HEK293T (cell line): ENCODE measurements around the gene ANKS6.

ENCODE experiments used
- CTCF ChIA-PET: fragments of 350-600 bp; formaldehyde crosslinking; extraction: SDS; loops from one replicate; lab custom pipeline; 2021; ENCODE audit warnings: antibody characterized with exemption, inconsistent platforms; lab: Yijun Ruan, JAX
- POLR2A ChIA-PET: fragments of 350-600 bp; formaldehyde crosslinking; extraction: SDS; loops from one replicate; lab custom pipeline; 2020; ENCODE audit warnings: antibody characterized with exemption, inconsistent platforms; lab: Yijun Ruan, JAX
- DNase-seq: peaks from one replicate; pipeline ENCODE4 v3.0.0; 2012; ENCODE audit warnings: mixed read lengths; ENCODE audit errors: extremely low spot score
- ARNT ChIP-seq: fragments of 450-650 bp; IDR thresholded peaks from 2 replicates; pipeline ENCODE4 v1.6.1; 2017; ENCODE audit warnings: mild to moderate bottlenecking
- BHLHE40 ChIP-seq: fragments of 450-650 bp; IDR thresholded peaks from 2 replicates; pipeline ENCODE4 v1.6.1; 2016; ENCODE audit warnings: mild to moderate bottlenecking, moderate library complexity, borderline replicate concordance
- CTBP1 ChIP-seq: fragments of 450-650 bp; IDR thresholded peaks from 2 replicates; pipeline ENCODE4 v1.6.1; 2016; ENCODE audit warnings: borderline replicate concordance
- ELF4 ChIP-seq: fragments of 450-650 bp; IDR thresholded peaks from 2 replicates; pipeline ENCODE4 v1.6.1; 2017; ENCODE audit warnings: antibody characterized with exemption
- FOXA1 ChIP-seq: fragments of 450-650 bp; IDR thresholded peaks from 2 replicates; pipeline ENCODE4 v1.6.1; 2016; ENCODE audit warnings: mild to moderate bottlenecking
- FOXK2 ChIP-seq: fragments of 450-650 bp; IDR thresholded peaks from 2 replicates; pipeline ENCODE4 v1.6.1; 2016; ENCODE audit warnings: mild to moderate bottlenecking
- FOXM1 ChIP-seq: fragments of 450-650 bp; IDR thresholded peaks from 2 replicates; pipeline ENCODE4 v1.6.1; 2017; ENCODE audit warnings: mild to moderate bottlenecking, borderline replicate concordance
- HDGF ChIP-seq: fragments of 450-650 bp; IDR thresholded peaks from 2 replicates; pipeline ENCODE4 v1.6.1; 2017; ENCODE audit warnings: antibody characterized with exemption, borderline replicate concordance
- L3MBTL2 ChIP-seq: fragments of 450-650 bp; conservative IDR thresholded peaks from 2 replicates; pipeline ENCODE4 v1.6.1; 2016; ENCODE audit warnings: mild to moderate bottlenecking
- LEF1 ChIP-seq: fragments of 450-650 bp; IDR thresholded peaks from 2 replicates; pipeline ENCODE4 v1.6.1; 2017; ENCODE audit warnings: mild to moderate bottlenecking, borderline replicate concordance
- NFRKB ChIP-seq: fragments of 450-650 bp; IDR thresholded peaks from 2 replicates; pipeline ENCODE4 v1.6.1; 2016; ENCODE audit warnings: mild to moderate bottlenecking, moderate library complexity
- PKNOX1 ChIP-seq: fragments of 450-650 bp; IDR thresholded peaks from 2 replicates; pipeline ENCODE4 v1.6.1; 2016
- SP1 ChIP-seq: fragments of 450-650 bp; IDR thresholded peaks from 2 replicates; pipeline ENCODE4 v1.6.1; 2017
- SUZ12 ChIP-seq: fragments of 450-650 bp; IDR thresholded peaks from 2 replicates; pipeline ENCODE4 v1.6.1; 2016; ENCODE audit warnings: mild to moderate bottlenecking
- TARDBP ChIP-seq: fragments of 450-650 bp; IDR thresholded peaks from 2 replicates; pipeline ENCODE4 v1.6.1; 2016
- ZNF384 ChIP-seq: fragments of 450-650 bp; IDR thresholded peaks from 2 replicates; pipeline ENCODE4 v1.6.1; 2016

The ANKS6 gene

DNA sequence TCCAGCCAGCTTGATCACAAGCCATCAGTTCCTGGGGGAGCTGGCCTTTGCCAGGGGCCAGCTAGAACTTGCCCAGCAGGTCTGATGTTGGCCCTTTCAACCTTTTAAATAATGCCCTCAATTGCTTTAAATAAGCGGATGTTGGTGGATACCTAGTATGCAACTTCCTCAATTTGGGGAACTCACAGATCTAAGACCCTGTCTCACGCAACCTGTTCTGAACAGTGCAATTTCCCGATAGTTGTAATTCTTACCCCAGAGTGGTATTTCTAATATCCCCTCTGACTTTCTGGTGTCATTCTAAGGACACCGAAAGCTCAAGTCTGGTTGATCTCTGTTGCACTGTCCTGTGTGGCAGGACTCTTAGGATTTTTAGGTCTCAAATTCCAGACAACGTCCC is 34.2 kb upstream of the ANKS6 start:
- no peak for TF ChIP-seq LEF1
- no peak for TF ChIP-seq ZNF384
- no peak for TF ChIP-seq CTBP1
- TF ChIP-seq FOXM1 = no peak
- no peak for TF ChIP-seq ARNT
- no peak for TF ChIP-seq TARDBP
- TF ChIP-seq PKNOX1 = no peak
- TF ChIP-seq BHLHE40 = no peak
- TF ChIP-seq L3MBTL2 = no peak
- no peak for TF ChIP-seq HDGF
- no peak for TF ChIP-seq SUZ12
- TF ChIP-seq ELF4 = no peak
- TF ChIP-seq FOXA1 = no peak
- ChIA-PET CTCF (no interaction called here), POLR2A (no interaction called here)
- DNase-seq = no peak

GRCh38 chr9:98829766-98830165 is 33.4 kb upstream of the ANKS6 start:
- TF ChIP-seq BHLHE40 (no peak), FOXK2 (no peak), SUZ12 (no peak), ELF4 (no peak), FOXA1 (no peak), L3MBTL2 (no peak), HDGF (no peak), ARNT (no peak), PKNOX1 (no peak), TARDBP (no peak), FOXM1 (no peak)
- CTCF ChIA-PET = no interaction called here
- POLR2A ChIA-PET = no interaction called here

GRCh38 chr9:98826716-98827115 is 30.4 kb upstream of the ANKS6 start:
- POLR2A ChIA-PET = no interaction called here
- TF ChIP-seq LEF1 = no peak
- no peak for TF ChIP-seq SUZ12
- no peak for TF ChIP-seq ELF4
- CTCF ChIA-PET = no interaction called here
- DNase-seq = no peak

More at GRCh38 chr9:98829766-98830165, 33.4 kb upstream of the ANKS6 start:
- DNase-seq = no peak

DNA sequence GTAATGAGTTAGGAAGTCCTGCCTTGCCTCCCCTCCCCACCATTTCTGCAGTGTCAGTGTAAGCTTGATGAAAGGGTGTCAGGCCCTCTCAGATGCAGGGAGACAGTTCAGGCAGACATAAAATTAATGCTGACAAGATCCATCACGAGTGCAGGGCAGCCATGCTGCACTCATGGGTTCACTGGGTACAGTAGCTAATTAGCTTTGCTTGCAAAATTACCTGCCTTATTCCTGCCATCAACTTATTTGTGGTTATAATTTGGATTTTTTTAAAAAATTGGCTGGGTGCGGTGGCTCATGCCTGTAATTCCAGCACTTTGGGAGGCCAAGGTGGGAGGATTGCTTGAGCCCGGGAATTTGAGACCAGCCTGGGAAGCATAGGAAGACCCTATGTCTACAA is 29.1 kb upstream of the ANKS6 start:
- ChIA-PET CTCF (interaction anchor here (0.6 to 1.1 kb wide), 2 partner anchors 23 to 30 kb away, joined by 3 to 4 read pairs; no protein-coding TSS in a partner anchor), POLR2A (no interaction called here)
- no peak for DNase-seq
- TF ChIP-seq CTBP1 = no peak
- TF ChIP-seq ARNT = no peak
- TF ChIP-seq FOXM1 = no peak
- TF ChIP-seq ZNF384 = no peak
- TF ChIP-seq HDGF = no peak
- TF ChIP-seq SP1 = no peak
- TF ChIP-seq NFRKB = no peak
- TF ChIP-seq ELF4 = no peak
- TF ChIP-seq TARDBP = no peak
- TF ChIP-seq FOXA1 = no peak
- no peak for TF ChIP-seq LEF1
- no peak for TF ChIP-seq SUZ12
- no peak for TF ChIP-seq PKNOX1
- no peak for TF ChIP-seq L3MBTL2

DNA sequence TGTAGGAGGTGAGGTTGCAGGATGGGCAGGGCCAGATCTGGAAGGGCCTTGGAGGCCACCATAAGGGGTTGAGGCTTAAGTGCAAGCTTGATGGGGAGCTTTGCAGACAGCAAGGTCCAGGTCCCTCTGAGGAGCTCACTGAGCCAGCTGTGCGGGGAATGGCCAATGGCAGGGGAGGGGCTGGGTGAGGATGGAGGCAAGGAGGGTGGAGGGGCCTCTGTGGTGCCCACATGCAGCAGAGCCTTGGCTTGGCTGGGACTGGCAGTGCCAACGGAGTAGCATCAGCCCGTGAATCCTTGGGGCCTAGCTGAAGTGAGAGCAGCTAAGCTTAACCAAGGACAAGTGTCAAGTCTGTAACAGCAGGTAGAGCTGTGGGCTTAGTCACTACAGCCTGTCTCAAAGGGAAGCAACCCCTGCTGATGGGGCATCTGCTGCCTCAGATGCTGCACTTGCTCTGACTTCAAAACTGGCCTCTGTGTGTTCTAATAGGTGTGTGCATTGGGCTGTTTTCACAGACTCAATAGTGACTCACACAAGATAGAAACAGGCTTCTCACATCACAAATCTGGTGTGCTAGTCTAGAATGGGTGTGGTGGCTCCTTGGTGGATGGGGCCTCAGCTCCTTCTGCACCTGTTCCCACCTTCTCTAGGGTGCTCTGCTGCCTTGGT is 27.4 kb upstream of the ANKS6 start:
- no peak for DNase-seq
- no peak for TF ChIP-seq PKNOX1
- TF ChIP-seq FOXA1 = no peak
- TF ChIP-seq SP1 = no peak
- TF ChIP-seq FOXK2 = no peak
- no peak for TF ChIP-seq L3MBTL2
- no peak for TF ChIP-seq LEF1
- no peak for TF ChIP-seq TARDBP
- no peak for TF ChIP-seq ARNT
- CTCF ChIA-PET = no interaction called here
- POLR2A ChIA-PET = no interaction called here

GRCh38 chr9:98822661-98823060 is 26.3 kb upstream of the ANKS6 start:
- no peak for TF ChIP-seq TARDBP
- TF ChIP-seq SP1 = no peak
- no peak for TF ChIP-seq FOXM1
- TF ChIP-seq ARNT = no peak
- TF ChIP-seq FOXK2 = no peak
- no peak for TF ChIP-seq ELF4
- TF ChIP-seq L3MBTL2 = no peak
- no peak for TF ChIP-seq CTBP1
- no peak for TF ChIP-seq PKNOX1
- ChIA-PET POLR2A (no interaction called here), CTCF (no interaction called here)

More at GRCh38 chr9:98822661-98823060, 26.3 kb upstream of the ANKS6 start:
- no peak for DNase-seq
